ENCODE data around the gene FRMPD4.

GRCh38 chrX:12690646-12691045 lies 552.4 kb downstream of the FRMPD4 start:
- no peak for TF ChIP-seq POLR2A (IDR thresholded peaks at IDR 0.05)
- TF ChIP-seq, protein P1, sequence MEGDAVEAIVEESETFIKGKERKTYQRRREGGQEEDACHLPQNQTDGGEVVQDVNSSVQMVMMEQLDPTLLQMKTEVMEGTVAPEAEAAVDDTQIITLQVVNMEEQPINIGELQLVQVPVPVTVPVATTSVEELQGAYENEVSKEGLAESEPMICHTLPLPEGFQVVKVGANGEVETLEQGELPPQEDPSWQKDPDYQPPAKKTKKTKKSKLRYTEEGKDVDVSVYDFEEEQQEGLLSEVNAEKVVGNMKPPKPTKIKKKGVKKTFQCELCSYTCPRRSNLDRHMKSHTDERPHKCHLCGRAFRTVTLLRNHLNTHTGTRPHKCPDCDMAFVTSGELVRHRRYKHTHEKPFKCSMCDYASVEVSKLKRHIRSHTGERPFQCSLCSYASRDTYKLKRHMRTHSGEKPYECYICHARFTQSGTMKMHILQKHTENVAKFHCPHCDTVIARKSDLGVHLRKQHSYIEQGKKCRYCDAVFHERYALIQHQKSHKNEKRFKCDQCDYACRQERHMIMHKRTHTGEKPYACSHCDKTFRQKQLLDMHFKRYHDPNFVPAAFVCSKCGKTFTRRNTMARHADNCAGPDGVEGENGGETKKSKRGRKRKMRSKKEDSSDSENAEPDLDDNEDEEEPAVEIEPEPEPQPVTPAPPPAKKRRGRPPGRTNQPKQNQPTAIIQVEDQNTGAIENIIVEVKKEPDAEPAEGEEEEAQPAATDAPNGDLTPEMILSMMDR (IDR thresholded peaks at IDR 0.05) = no peak
